Astrocyte (in vitro differentiated cells and primary cell): ENCODE results near the gene RAET1L. TPM values are rescaled to one million over a fixed set of nuclear protein-coding genes. Genes with fewer than 3 reads are reported as not detected.
"Not testable (repeated sequence)": the region's sequence is repeated elsewhere in the genome, so short reads cannot be mapped to it uniquely, and the experiment has no call there.

Experiments used
- DNase-seq: peaks from one replicate; pipeline ENCODE4 v3.0.0-alpha.2; 2010; ENCODE audit warnings: low read depth
- FAIRE-seq: peaks from 2 replicates; lab custom pipeline; 2011; peaks lifted over from hg19 to GRCh38; lab: Jason Lieb, UNC
- H2AFZ ChIP-seq: 2 replicates; pipeline ENCODE4 v1.6.0; 2012; ENCODE audit warnings: low read depth, low read length, inconsistent platforms
- H3K27ac ChIP-seq: 2 replicates; pipeline ENCODE4 v1.5.1; 2011; ENCODE audit warnings: low read depth, low read length, inconsistent platforms
- H3K27me3 ChIP-seq: 2 replicates; pipeline ENCODE4 v1.6.0; 2011; ENCODE audit warnings: low read length, inconsistent platforms; ENCODE audit not compliant: insufficient read depth
- H3K36me3 ChIP-seq: 2 replicates; pipeline ENCODE4 v1.5.1; 2011; ENCODE audit warnings: low read length, inconsistent platforms; ENCODE audit not compliant: insufficient read depth
- H3K4me1 ChIP-seq: 2 replicates; pipeline ENCODE4 v1.5.1; 2011; ENCODE audit warnings: low read length, inconsistent platforms; ENCODE audit not compliant: insufficient read depth
- H3K4me2 ChIP-seq: 2 replicates; pipeline ENCODE4 v1.6.0; 2012; ENCODE audit warnings: low read length, inconsistent platforms
- H3K4me3 ChIP-seq: 2 replicates; pipeline ENCODE4 v1.5.1; 2011; ENCODE audit warnings: low read depth, mild to moderate bottlenecking, low read length, inconsistent platforms; ENCODE audit not compliant: insufficient read depth
- H3K79me2 ChIP-seq: 2 replicates; pipeline ENCODE4 v1.6.0; 2012; ENCODE audit warnings: mild to moderate bottlenecking, low read length, inconsistent platforms; ENCODE audit not compliant: insufficient read depth
- H3K9ac ChIP-seq: 2 replicates; pipeline ENCODE4 v1.6.0; 2012; ENCODE audit warnings: mild to moderate bottlenecking, low read length, inconsistent platforms
- H3K9me3 ChIP-seq: 2 replicates; pipeline ENCODE4 v1.5.1; 2012; ENCODE audit warnings: low read depth, mild to moderate bottlenecking, low read length, inconsistent platforms; ENCODE audit not compliant: insufficient read depth
- H4K20me1 ChIP-seq: 2 replicates; pipeline ENCODE4 v1.6.0; 2012; ENCODE audit warnings: low read length, inconsistent platforms; ENCODE audit not compliant: insufficient read depth
- H3K27ac Mint-ChIP-seq: one replicate; pipeline ENCODE4 v1.8.0; 2021; ENCODE audit warnings: mild to moderate bottlenecking, mixed read lengths; ENCODE audit not compliant: unreplicated experiment
- H3K27me3 Mint-ChIP-seq: one replicate; pipeline ENCODE4 v1.8.0; 2021; ENCODE audit warnings: low read depth, mixed read lengths; ENCODE audit not compliant: unreplicated experiment
- H3K36me3 Mint-ChIP-seq: one replicate; pipeline ENCODE4 v1.8.0; 2021; ENCODE audit warnings: low read depth, mixed read lengths; ENCODE audit not compliant: unreplicated experiment
- H3K4me1 Mint-ChIP-seq: one replicate; pipeline ENCODE4 v1.8.0; 2021; ENCODE audit warnings: low read depth, mixed read lengths; ENCODE audit not compliant: unreplicated experiment
- H3K4me3 Mint-ChIP-seq: one replicate; pipeline ENCODE4 v1.8.0; 2021; ENCODE audit warnings: mild to moderate bottlenecking, moderate library complexity, mixed read lengths; ENCODE audit not compliant: unreplicated experiment
- H3K9me3 Mint-ChIP-seq: one replicate; pipeline ENCODE4 v1.8.0; 2021; ENCODE audit warnings: mild to moderate bottlenecking, mixed read lengths; ENCODE audit not compliant: unreplicated experiment
- EZH2 ChIP-seq: IDR thresholded peaks from 2 replicates; pipeline ENCODE4 v1.6.1; 2012; ENCODE audit warnings: mild to moderate bottlenecking, low read length, inconsistent platforms; ENCODE audit not compliant: insufficient read depth
- total RNA-seq: library from RNA; stranded (reverse); gene quantifications from 2 replicates; pipeline ENCODE4 v1.2.1, GENCODE V29; 2021
- TF ChIP-seq, protein P1 (sequence below): IDR thresholded peaks from 2 replicates; pipeline ENCODE4 v1.5.1; 2011; ENCODE audit warnings: low read depth, mild to moderate bottlenecking, inconsistent platforms, low read length, moderate library complexity; ENCODE audit not compliant: insufficient read depth

The RAET1L gene
- total RNA-seq, 1 donor from 2014 or later: not detected

DNA sequence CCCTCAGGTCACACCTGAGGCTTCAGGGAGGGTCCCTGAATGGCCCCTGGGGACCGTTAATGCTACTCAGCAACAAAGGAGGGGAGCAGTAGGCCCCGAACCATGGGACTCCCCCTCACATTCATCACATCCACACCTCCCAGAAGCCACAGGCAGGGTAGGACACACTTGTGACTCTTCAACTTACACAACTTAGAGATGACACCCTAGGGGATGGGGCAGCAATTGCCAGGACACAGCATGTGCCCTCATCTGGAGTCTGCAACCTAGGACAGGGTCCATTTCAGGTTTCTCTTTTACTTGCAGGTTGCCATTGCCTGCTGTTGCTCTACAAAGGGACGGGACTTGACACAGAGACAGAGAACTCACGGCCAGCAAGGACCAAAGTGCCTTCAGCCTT lies 42.8 kb upstream of the RAET1L start:
- Mint-ChIP-seq H3K9me3 (peaks cover 12% of the 10 kb centered on the region), H3K4me3 (peak overlapping the region; percentile 83), H3K36me3 (peaks cover 30% of the 10 kb centered on the region), H3K4me1 (peaks cover 3% of the 10 kb centered on the region), H3K27ac (peak overlapping the region; percentile 53), H3K27me3 (peaks cover 18% of the 10 kb centered on the region)
- no peak for DNase-seq
- Histone ChIP-seq H3K9ac (peak overlapping the region; percentile 91), H3K79me2 (no peaks in the 10 kb centered on the region), H3K27me3 (no peaks in the 10 kb centered on the region), H4K20me1 (no peaks in the 10 kb centered on the region), H3K27ac (peak overlapping the region; percentile 46), H3K4me1 (peaks cover 10% of the 10 kb centered on the region), H2AFZ (peak overlapping the region; percentile 92), H3K4me2 (peak overlapping the region; percentile 97), H3K36me3 (peaks cover 3% of the 10 kb centered on the region), H3K4me3 (peak overlapping the region; percentile 77), H3K9me3 (no peaks in the 10 kb centered on the region)
- FAIRE-seq: no peak
- TF ChIP-seq EZH2: no peak
- TF ChIP-seq, protein P1, sequence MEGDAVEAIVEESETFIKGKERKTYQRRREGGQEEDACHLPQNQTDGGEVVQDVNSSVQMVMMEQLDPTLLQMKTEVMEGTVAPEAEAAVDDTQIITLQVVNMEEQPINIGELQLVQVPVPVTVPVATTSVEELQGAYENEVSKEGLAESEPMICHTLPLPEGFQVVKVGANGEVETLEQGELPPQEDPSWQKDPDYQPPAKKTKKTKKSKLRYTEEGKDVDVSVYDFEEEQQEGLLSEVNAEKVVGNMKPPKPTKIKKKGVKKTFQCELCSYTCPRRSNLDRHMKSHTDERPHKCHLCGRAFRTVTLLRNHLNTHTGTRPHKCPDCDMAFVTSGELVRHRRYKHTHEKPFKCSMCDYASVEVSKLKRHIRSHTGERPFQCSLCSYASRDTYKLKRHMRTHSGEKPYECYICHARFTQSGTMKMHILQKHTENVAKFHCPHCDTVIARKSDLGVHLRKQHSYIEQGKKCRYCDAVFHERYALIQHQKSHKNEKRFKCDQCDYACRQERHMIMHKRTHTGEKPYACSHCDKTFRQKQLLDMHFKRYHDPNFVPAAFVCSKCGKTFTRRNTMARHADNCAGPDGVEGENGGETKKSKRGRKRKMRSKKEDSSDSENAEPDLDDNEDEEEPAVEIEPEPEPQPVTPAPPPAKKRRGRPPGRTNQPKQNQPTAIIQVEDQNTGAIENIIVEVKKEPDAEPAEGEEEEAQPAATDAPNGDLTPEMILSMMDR: no peak

DNA sequence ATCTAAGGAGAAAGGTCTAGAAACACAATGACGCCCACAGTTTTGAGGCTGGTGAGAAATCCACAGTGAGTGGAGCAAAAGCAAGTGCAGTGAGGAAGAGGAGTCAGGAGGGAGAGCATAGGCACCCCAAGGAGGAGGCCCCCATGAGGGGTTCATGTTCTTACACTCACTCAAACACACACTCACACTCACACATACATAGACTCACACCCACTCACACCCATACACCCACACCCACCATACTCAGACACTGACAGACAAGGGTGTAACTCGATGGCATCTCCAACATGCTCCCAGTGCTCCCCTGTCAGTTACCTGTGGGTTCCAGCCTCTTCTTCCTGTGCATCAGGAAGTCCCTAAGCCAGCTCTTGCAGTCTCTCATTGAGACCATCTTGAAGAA lies 39.8 kb upstream of the RAET1L start:
- DNase-seq: no peak
- H3K9ac ChIP-seq: no peak overlapping the region
- no peak for TF ChIP-seq EZH2
- TF ChIP-seq, protein P1: no peak
- Mint-ChIP-seq H3K9me3 (peaks cover 12% of the 10 kb centered on the region), H3K36me3 (peaks cover 36% of the 10 kb centered on the region), H3K27me3 (peaks cover 22% of the 10 kb centered on the region), H3K4me3 (no peak overlapping the region), H3K27ac (no peak overlapping the region), H3K4me1 (peaks cover 3% of the 10 kb centered on the region)
- no peak for FAIRE-seq
- H3K27me3 ChIP-seq: no peaks in the 10 kb centered on the region
- no peaks in the 10 kb centered on the region for H3K79me2 ChIP-seq
- no peaks in the 10 kb centered on the region for H3K9me3 ChIP-seq
- no peak overlapping the region for H3K4me2 ChIP-seq
- no peak overlapping the region for H3K4me3 ChIP-seq
- H3K36me3 ChIP-seq: peaks cover 8% of the 10 kb centered on the region
- H3K27ac ChIP-seq: no peak overlapping the region
- H4K20me1 ChIP-seq: no peaks in the 10 kb centered on the region
- peaks cover 5% of the 10 kb centered on the region for H3K4me1 ChIP-seq
- H2AFZ ChIP-seq: no peak overlapping the region

DNA sequence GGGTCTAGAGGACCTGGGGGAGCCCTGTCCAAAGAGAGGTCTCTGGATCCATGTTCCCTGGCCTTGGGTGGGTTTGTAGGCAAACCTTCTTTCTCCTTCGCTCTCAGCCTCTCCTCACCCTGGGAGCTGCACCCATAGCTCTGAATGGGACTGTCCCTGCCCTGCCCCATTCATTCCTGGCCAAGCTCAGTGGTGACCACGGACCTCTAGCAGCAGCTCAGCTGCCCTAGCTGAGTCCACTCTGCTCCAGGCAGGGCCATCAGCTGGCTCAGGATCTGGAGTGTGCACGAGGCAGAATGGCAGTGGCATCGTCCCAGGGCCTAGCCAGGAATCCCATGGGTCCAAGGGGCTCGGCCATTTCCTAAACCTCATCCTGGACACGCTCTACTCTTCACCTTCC lies 38.3 kb upstream of the RAET1L start:
- peaks cover 5% of the 10 kb centered on the region for H3K4me1 ChIP-seq

DNA sequence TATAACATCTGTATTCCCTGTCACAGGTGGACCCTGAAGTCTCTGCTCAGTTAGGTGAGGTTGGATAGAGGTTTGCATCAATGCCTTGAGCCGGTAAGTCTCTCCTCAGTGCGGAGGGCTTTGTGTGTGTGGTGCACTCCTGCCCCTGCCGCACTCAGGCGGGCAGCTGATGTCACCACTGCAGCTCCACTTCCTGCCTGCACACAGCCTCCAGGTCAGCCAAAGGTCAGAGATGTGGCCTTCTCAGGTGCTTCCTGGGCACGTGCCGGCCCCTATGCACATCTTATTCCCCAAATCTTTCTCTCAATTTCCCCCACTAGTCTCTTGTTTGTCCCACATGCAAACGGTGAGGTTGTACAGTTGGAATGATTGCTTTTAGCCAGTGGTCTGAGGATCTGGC lies 34.6 kb upstream of the RAET1L start:
- not testable (repeated sequence) for H3K4me3 ChIP-seq, H3K9ac ChIP-seq, H3K27ac Mint-ChIP-seq, H3K36me3 ChIP-seq, DNase-seq, H3K9me3 ChIP-seq, H3K27ac ChIP-seq, H3K4me2 ChIP-seq, H4K20me1 ChIP-seq, FAIRE-seq, H3K79me2 ChIP-seq, H2AFZ ChIP-seq, H3K4me1 Mint-ChIP-seq, H3K27me3 ChIP-seq, H3K4me1 ChIP-seq, H3K4me3 Mint-ChIP-seq
- Mint-ChIP-seq H3K36me3 (peaks cover 30% of the 10 kb centered on the region), H3K27me3 (peaks cover 40% of the 10 kb centered on the region), H3K9me3 (peaks cover 12% of the 10 kb centered on the region)

More for the DNA sequence above, 38.3 kb upstream of the RAET1L start:
- H4K20me1 ChIP-seq: no peaks in the 10 kb centered on the region
- no peak overlapping the region for H3K4me2 ChIP-seq
- Mint-ChIP-seq H3K9me3 (peaks cover 12% of the 10 kb centered on the region), H3K27ac (no peak overlapping the region), H3K27me3 (peaks cover 25% of the 10 kb centered on the region), H3K4me3 (no peak overlapping the region), H3K36me3 (peaks cover 41% of the 10 kb centered on the region), H3K4me1 (no peaks in the 10 kb centered on the region)
- TF ChIP-seq EZH2: no peak
- TF ChIP-seq, protein P1: no peak
- no peaks in the 10 kb centered on the region for H3K27me3 ChIP-seq
- no peak overlapping the region for H3K4me3 ChIP-seq
- H3K9me3 ChIP-seq: no peaks in the 10 kb centered on the region
- H3K9ac ChIP-seq: no peak overlapping the region
- H3K36me3 ChIP-seq: peaks cover 8% of the 10 kb centered on the region
- H2AFZ ChIP-seq: no peak overlapping the region
- DNase-seq (no peak), FAIRE-seq (no peak)
- no peak overlapping the region for H3K27ac ChIP-seq
- H3K79me2 ChIP-seq: no peaks in the 10 kb centered on the region
